Type B pancreatic cell (in vitro differentiated cells): ENCODE measurements around the gene FXYD1. TPM values are rescaled to one million over a fixed set of nuclear protein-coding genes. Genes with fewer than 3 reads are reported as not detected.

Experiments used
- DNase-seq: peaks from one replicate; pipeline ENCODE4 v3.0.0; 2021; ENCODE audit warnings: mixed read lengths; ENCODE audit not compliant: unreplicated experiment; ENCODE audit errors: extremely low spot score
- H3K27ac Mint-ChIP-seq: 2 replicates; pipeline ENCODE4 v1.8.0; 2021; ENCODE audit warnings: mild to moderate bottlenecking, mixed read lengths
- H3K27me3 Mint-ChIP-seq: 2 replicates; pipeline ENCODE4 v1.8.0; 2021; ENCODE audit warnings: mixed read lengths
- H3K36me3 Mint-ChIP-seq: 2 replicates; pipeline ENCODE4 v1.8.0; 2021; ENCODE audit warnings: mixed read lengths
- H3K4me1 Mint-ChIP-seq: one replicate; pipeline ENCODE4 v1.8.0; 2021; ENCODE audit warnings: mixed read lengths; ENCODE audit not compliant: unreplicated experiment
- H3K4me3 Mint-ChIP-seq: 2 replicates; pipeline ENCODE4 v1.8.0; 2021; ENCODE audit warnings: mild to moderate bottlenecking, mixed read lengths
- H3K9me3 Mint-ChIP-seq: 2 replicates; pipeline ENCODE4 v1.8.0; 2021; ENCODE audit warnings: mixed read lengths
- total RNA-seq: library from RNA; stranded (reverse); gene quantifications from 2 replicates; pipeline ENCODE4 v1.2.1, GENCODE V29; 2021; ENCODE audit warnings: low replicate concordance
- TF ChIP-seq, protein P1 (sequence below): fragments of 200-600 bp; sonication (generic); conservative IDR thresholded peaks from 2 replicates; pipeline ENCODE4 v1.5.0; 2021; ENCODE audit warnings: antibody characterized with exemption, mild to moderate bottlenecking

FXYD1 gene
- total RNA-seq, 1 donor from 2014 or later = 5.3 TPM

GRCh38 chr19:35119091-35119490, 19.5 kb upstream of the FXYD1 start:
- peaks cover 50% of the 10 kb centered on the region for H3K4me1 Mint-ChIP-seq
- H3K36me3 Mint-ChIP-seq = no peaks in the 10 kb centered on the region
- peak overlapping the region; percentile 77 for H3K4me3 Mint-ChIP-seq
- no peak for DNase-seq
- H3K27ac Mint-ChIP-seq = peak overlapping the region; percentile 89
- H3K9me3 Mint-ChIP-seq = no peaks in the 10 kb centered on the region
- no peaks in the 10 kb centered on the region for H3K27me3 Mint-ChIP-seq
- TF ChIP-seq, protein P1, sequence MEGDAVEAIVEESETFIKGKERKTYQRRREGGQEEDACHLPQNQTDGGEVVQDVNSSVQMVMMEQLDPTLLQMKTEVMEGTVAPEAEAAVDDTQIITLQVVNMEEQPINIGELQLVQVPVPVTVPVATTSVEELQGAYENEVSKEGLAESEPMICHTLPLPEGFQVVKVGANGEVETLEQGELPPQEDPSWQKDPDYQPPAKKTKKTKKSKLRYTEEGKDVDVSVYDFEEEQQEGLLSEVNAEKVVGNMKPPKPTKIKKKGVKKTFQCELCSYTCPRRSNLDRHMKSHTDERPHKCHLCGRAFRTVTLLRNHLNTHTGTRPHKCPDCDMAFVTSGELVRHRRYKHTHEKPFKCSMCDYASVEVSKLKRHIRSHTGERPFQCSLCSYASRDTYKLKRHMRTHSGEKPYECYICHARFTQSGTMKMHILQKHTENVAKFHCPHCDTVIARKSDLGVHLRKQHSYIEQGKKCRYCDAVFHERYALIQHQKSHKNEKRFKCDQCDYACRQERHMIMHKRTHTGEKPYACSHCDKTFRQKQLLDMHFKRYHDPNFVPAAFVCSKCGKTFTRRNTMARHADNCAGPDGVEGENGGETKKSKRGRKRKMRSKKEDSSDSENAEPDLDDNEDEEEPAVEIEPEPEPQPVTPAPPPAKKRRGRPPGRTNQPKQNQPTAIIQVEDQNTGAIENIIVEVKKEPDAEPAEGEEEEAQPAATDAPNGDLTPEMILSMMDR = no peak

- DNase-seq = no peak
- H3K4me3 Mint-ChIP-seq = peak overlapping the region; percentile 25
- no peaks in the 10 kb centered on the region for H3K9me3 Mint-ChIP-seq
- TF ChIP-seq, protein P1 = no peak
- H3K4me1 Mint-ChIP-seq = peaks cover 48% of the 10 kb centered on the region
- no peak overlapping the region for H3K27ac Mint-ChIP-seq
- no peaks in the 10 kb centered on the region for H3K36me3 Mint-ChIP-seq
- H3K27me3 Mint-ChIP-seq = no peaks in the 10 kb centered on the region
These were observed 19.0 kb upstream of the FXYD1 start for GRCh38 chr19:35119578-35120155.

DNA sequence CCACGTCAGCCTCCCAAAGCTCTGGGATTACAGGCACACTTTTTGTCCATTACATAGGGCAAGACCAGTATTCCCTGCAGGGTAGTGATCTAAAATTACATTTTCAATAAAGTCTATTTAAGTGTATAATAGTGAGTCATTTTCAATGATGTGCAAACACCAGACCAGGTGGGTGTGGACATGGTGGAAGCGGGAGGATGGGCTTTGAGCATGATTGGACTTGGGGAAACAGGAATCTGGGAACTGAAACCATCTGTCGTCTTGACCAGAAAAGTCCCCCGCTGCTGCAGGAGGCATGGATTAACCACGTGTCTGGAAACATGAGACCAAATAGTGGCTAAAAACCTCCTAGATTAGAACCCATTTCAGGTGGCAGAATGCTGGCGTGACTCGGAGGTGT, 18.1 kb upstream of the FXYD1 start:
- no peaks in the 10 kb centered on the region for H3K9me3 Mint-ChIP-seq

GRCh38 chr19:35120898-35121297, 17.7 kb upstream of the FXYD1 start:
- no peak for DNase-seq
- H3K4me1 Mint-ChIP-seq = peaks cover 45% of the 10 kb centered on the region
- no peak overlapping the region for H3K4me3 Mint-ChIP-seq
- no peak overlapping the region for H3K27ac Mint-ChIP-seq
- no peaks in the 10 kb centered on the region for H3K27me3 Mint-ChIP-seq
- H3K36me3 Mint-ChIP-seq = no peaks in the 10 kb centered on the region
- TF ChIP-seq, protein P1 = no peak
- no peaks in the 10 kb centered on the region for H3K9me3 Mint-ChIP-seq

More for the DNA sequence above, 18.1 kb upstream of the FXYD1 start:
- Mint-ChIP-seq H3K4me3 (no peak overlapping the region), H3K4me1 (peaks cover 45% of the 10 kb centered on the region), H3K36me3 (no peaks in the 10 kb centered on the region), H3K27ac (peak overlapping the region; percentile 23), H3K27me3 (no peaks in the 10 kb centered on the region)
- TF ChIP-seq, protein P1 = no peak
- no peak for DNase-seq

DNA sequence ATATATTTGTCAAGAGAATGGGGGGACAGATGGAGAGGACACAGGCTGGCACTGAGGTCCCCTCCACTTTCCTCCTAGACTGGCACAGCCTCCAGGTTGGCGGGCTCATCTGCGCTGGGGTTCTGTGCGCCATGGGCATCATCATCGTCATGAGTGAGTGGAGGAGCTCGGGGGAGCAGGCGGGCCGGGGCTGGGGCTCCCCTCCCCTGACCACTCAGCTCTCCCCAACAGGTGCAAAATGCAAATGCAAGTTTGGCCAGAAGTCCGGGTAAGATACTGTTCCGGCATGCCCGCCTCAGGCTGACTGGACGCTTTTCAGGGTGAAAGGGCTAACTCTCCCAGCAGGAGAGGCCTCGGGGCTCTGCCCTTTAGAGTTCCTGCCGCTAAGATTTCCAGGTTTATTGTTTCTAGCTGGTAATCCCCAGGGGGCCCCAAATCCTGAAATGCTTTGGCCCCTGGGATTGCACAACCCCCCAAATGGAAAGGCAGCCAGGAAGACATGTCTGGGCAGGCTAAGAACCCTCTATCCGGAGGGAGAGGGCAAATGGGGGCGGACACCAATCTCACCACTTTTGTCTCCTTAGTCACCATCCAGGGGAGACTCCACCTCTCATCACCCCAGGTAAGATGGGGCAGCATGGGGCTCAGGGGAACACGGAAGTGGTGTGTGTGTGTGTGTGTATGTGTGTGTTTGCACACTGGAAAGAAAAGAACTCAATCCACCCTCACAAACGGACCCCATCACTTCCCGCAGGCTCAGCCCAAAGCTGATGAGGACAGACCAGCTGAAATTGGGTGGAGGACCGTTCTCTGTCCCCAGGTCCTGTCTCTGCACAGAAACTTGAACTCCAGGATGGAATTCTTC, 15.7 kb upstream of the FXYD1 start:
- H3K9me3 Mint-ChIP-seq = no peaks in the 10 kb centered on the region
- no peak overlapping the region for H3K4me3 Mint-ChIP-seq
- H3K4me1 Mint-ChIP-seq = peaks cover 28% of the 10 kb centered on the region
- peak overlapping the region; percentile 3 for H3K27ac Mint-ChIP-seq
- H3K36me3 Mint-ChIP-seq = no peaks in the 10 kb centered on the region
- no peak for DNase-seq
- no peaks in the 10 kb centered on the region for H3K27me3 Mint-ChIP-seq
- TF ChIP-seq, protein P1 = no peak
